Motor neuron (in vitro differentiated cells): Measurements from ENCODE around the gene SPACA9. TPM values are rescaled to one million over a fixed set of nuclear protein-coding genes. Genes with fewer than 3 reads are reported as not detected.

Experiments
- ATAC-seq, 8 experiments: fragments of 200-7000 bp; cut with Tn5 transposase; replicated peaks in 6 of 8; 2 replicates each; pipeline ENCODE4 v1.8.0; 2021; ENCODE audit warnings: mild to moderate bottlenecking in 8 of 8, moderate library complexity in 8 of 8
- H3K27ac ChIP-seq, 2 donors: fragments of 250-450 bp; sonication (Bioruptor Pico); 2 replicates each; pipeline ENCODE4 v1.9.0; 2021; ENCODE audit warnings: antibody characterized with exemption in 2 of 2, mild to moderate bottlenecking in 2 of 2, moderate library complexity in 1 of 2
- H3K4me1 ChIP-seq, 2 donors: fragments of 250-450 bp; sonication (Bioruptor Pico); replicated peaks in 1 of 2; 2 replicates each; pipeline ENCODE4 v1.6.1; 2021; ENCODE audit warnings: antibody characterized with exemption in 2 of 2, mild to moderate bottlenecking in 2 of 2, moderate library complexity in 1 of 2
- H3K4me3 ChIP-seq, 5 donors: fragments of 250-450 bp; sonication (Bioruptor Pico); 2 replicates each; pipeline ENCODE4 v1.9.0; 2021; ENCODE audit warnings: antibody characterized with exemption in 5 of 5, mild to moderate bottlenecking in 5 of 5, moderate library complexity in 4 of 5
- WGBS, 10 experiments: fragments of 450-650 bp; shearing (Covaris generic); methylation state at CpG; one replicate each; pipeline ENCODE4 v1.0.0; 2022; 5-methylcytosine and 5-hydroxymethylcytosine counted together
- in situ Hi-C, 9 experiments: fragments of 400-800 bp; cut with MboI; loops; one replicate each; pipeline ENCODE4 v1.15.0; 2021; ENCODE audit warnings: low sequenced_read_pairs in 9 of 9, low pct_unique_long_range_greater_than_20kb in 2 of 9; ENCODE audit not compliant: unreplicated experiment in 9 of 9
- total RNA-seq, 8 experiments: library from RNA; unstranded; fragments of 300-600 nt; gene quantifications; 2 replicates each; pipeline versions ENCODE4 v1.2.3 to v1.2.4, GENCODE V29; 2022

Gene SPACA9
- total RNA-seq, 8 experiments from 2014 or later, result 5.0 to 18.7 (median 6.5) TPM

- 18 to 100% (median 42%) methylated on average over 1 to 7 of the region's 12 CpGs; no CpG with 5 or more reads in 5 of the 10 experiments for WGBS, 10 experiments
- no peak overlapping the region for H3K27ac ChIP-seq
- H3K4me1 ChIP-seq, result no peaks in the 10 kb centered on the region
- no peak overlapping the region for H3K4me3 ChIP-seq
- in situ Hi-C loops, result no loop called here
- ATAC-seq, result peak in 3 of 8 experiments; percentile 28 to 61 (median 40)
Measured at GRCh38 chr9:132849185-132849706, 29.5 kb upstream of the SPACA9 start.

GRCh38 chr9:132853482-132853881, 25.2 kb upstream of the SPACA9 start:
- Histone ChIP-seq H3K27ac (no peak overlapping the region), H3K4me3 (no peak overlapping the region), H3K4me1 (no peaks in the 10 kb centered on the region)
- 73 to 100% (median 97%) methylated on average over 1 to 4 of the region's 4 CpGs for WGBS, 10 experiments
- ATAC-seq, result no peak
- in situ Hi-C loops, result no loop called here

DNA sequence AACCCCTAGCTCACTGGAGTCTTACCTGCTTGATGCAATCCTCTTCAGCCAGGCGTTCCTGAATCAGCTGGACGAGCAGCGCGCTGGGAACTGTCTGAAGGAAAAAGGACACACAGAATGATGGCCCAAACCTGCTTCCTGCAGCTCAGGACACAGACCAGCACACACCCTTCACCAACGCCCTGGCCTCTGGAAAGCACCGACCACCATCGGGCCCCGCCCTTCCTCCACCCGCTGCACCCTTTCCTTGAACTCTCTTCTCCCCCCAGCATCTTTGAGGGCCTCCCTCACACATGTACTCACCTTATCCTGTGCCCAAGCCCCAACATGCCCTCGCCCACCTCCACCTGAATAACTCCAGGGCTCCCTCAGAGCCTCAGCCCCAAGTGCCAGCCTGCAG, 23.9 kb upstream of the SPACA9 start:
- 47 to 100% (median 98%) methylated on average over 1 to 10 of the region's 10 CpGs; no CpG with 5 or more reads in 4 of the 10 experiments for WGBS, 10 experiments
- Histone ChIP-seq H3K4me1 (no peaks in the 10 kb centered on the region), H3K27ac (no peak overlapping the region), H3K4me3 (no peak overlapping the region)
- ATAC-seq, result peak in 2 of 8 experiments; percentile 16 to 40
- in situ Hi-C loops, result no loop called here

DNA sequence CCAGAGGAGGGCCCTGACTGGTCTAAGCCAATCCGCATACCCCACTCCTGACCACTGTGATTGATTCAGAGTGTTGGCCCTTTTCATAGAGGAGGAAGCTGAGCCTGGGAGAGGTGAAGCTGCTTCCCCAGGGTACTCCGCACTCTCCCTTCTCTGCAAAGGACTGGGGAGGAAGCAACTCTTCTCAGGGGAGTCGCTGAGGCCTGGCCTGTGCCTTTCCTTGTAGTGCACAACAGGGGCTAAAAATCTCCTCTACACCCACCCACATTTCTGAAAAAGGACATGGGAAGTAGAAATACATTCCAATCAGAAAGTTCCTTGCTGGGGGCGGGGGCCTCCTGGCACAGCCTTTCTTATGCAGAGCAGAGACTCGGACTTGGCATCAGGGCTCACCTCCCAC, 22.8 kb upstream of the SPACA9 start:
- in situ Hi-C loops, result no loop called here
- no peaks in the 10 kb centered on the region for H3K4me1 ChIP-seq
- no peak for ATAC-seq
- WGBS, 10 experiments, result 0 to 75% (median 47%) methylated on average over 1 to 3 of the region's 5 CpGs; no CpG with 5 or more reads in 5 of the 10 experiments
- H3K27ac ChIP-seq, result no peak overlapping the region
- H3K4me3 ChIP-seq, result no peak overlapping the region

DNA sequence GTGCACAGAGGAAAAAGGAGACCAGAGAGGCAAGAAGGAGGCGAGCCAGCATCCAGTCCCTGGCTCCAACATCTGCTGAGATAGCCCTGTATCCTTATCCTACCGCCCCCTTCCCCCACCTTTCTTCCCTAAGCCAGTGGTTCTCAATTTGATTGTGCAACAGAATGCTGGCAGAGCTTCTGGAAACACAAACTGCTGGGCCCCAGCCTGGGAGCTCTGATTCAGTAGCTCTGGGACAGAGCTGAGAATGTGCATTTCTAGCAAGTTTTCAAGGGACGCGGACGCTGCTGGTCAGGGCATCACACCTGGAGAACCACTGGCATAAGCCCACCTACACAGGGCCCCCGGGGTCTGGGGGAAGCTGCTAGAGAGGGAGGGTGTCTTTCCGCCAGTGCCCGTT, 21.7 kb upstream of the SPACA9 start:
- no peak overlapping the region for H3K27ac ChIP-seq
- ATAC-seq, result peak in 3 of 8 experiments; percentile 53 to 75 (median 68)
- in situ Hi-C loops, result no loop called here
- no peaks in the 10 kb centered on the region for H3K4me1 ChIP-seq
- H3K4me3 ChIP-seq, result no peak overlapping the region
- WGBS, 10 experiments, result 0 to 100% (median 71%) methylated on average over 1 to 4 of the region's 8 CpGs; no CpG with 5 or more reads in 5 of the 10 experiments

DNA sequence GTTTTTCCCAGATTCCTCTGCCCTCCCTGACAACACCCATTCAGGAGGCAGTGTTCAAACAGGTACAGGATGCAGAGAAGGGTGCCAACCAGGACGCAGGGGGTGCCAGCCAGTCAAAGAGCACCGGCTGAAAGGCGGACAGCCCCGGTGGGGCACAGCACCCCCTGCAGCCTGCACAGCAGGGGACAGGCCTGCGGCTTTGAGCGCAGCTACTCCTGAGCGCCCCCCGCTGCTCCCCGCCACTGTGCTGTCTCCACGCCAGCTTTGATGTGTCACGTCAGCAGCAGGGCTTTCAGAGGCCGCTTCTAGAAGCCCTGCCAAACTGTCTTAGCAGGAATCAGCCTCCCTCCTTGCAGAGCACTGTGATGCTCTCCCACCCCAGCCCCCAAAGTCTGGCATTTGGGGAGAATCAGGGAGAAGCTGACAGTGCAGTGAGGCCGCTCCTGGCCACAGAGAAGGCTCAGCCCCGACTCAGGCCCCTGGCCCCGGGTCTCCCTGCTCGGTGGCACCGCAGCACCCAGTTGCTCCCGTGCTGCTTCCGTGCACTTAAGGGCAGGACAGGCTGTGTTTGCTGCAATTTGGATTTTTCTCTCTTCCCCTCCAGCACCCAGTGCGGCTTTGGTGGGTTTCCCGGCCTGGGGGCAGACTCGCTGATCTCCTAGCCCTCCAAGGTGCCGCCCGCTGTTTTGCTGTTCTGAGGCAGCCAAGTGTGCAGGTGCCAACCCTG, 20.9 kb upstream of the SPACA9 start:
- Histone ChIP-seq H3K27ac (no peak overlapping the region), H3K4me1 (no peaks in the 10 kb centered on the region), H3K4me3 (no peak overlapping the region)
- in situ Hi-C loops, result no loop called here
- ATAC-seq, result peak in 3 of 8 experiments; percentile 39 to 78 (median 46)
- WGBS, 10 experiments, result 30 to 97% (median 90%) methylated on average over 2 to 6 of the region's 24 CpGs; no CpG with 5 or more reads in 5 of the 10 experiments

DNA sequence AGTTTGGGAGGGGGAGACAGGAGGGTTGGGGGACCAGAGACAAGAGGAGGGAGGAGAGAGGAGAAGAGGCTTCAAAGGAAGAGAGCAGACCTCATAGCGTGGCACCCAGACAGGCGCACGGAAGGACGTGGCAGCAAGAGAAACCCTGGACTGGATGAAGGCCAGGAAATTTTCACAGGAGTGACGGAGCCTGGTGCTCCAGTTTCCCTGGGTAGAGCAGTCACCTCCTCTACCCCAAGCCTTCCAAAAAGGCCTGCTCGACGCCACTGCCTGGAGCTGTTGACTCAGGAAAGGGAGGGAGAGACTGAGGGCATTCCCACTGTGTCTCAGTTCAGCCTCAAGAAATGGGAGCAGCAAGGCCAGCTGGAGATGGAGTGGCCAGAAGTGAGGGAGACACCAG, 19.9 kb upstream of the SPACA9 start:
- Histone ChIP-seq H3K4me1 (no peaks in the 10 kb centered on the region), H3K4me3 (no peak overlapping the region), H3K27ac (no peak overlapping the region)
- WGBS, 10 experiments, result 67 to 100% methylated on average over 1 of the region's 7 CpGs; no CpG with 5 or more reads in 8 of the 10 experiments
- in situ Hi-C loops, result no loop called here
- ATAC-seq, result no peak

DNA sequence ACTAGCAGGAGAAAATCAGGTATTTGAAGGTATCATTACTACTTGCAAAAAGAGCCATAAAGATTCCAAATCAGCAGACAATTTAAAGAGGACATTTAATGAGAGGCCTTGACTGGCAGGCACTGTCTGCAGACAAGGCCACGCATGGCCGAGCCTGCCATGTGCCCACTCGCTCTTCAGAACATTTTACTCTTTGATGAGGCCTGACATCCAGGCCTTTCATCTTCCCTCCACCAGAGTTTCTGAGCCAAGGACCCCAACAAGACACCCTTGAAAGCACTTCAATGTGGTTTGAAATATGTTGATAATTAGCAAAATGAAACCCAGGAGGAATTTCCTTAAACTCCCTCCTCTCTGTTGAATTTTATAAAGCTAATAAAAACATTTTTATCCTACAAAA, 17.0 kb upstream of the SPACA9 start:
- in situ Hi-C loops, result no loop called here
- Histone ChIP-seq H3K4me1 (peaks cover 0 to 2% of the 10 kb centered on the region in 2 donors), H3K27ac (no peak overlapping the region), H3K4me3 (no peak overlapping the region)
- ATAC-seq, result no peak
- WGBS, 10 experiments, result 60 to 100% (median 80%) methylated on average over 1 to 3 of the region's 3 CpGs; no CpG with 5 or more reads in 3 of the 10 experiments

DNA sequence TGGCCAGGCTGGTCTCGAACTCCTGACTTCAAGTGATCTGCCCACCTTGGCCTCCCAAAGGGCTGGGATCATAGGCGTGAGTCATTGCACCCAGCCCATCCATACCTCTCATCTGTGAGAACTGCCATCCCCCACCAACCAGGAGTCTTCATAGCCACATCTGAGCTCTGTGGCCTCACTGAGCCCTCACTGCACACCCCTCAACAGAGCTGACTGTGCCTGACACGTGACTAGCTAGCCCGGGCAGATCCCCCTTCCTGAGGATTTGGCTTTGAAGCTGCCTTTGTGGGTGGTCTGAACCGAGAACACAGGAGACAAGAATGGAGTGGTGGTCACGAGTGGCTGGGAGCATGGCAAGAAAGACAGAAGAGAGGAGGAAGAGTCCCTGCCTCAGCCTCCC, 16.2 kb upstream of the SPACA9 start:
- in situ Hi-C loops, result no loop called here
- Histone ChIP-seq H3K4me3 (no peak overlapping the region), H3K27ac (no peak overlapping the region), H3K4me1 (peaks cover 3% of the 10 kb centered on the region in 2 donors)
- no peak for ATAC-seq
- WGBS, 10 experiments, result 17 to 100% (median 60%) methylated on average over 1 to 5 of the region's 6 CpGs; no CpG with 5 or more reads in 2 of the 10 experiments

DNA sequence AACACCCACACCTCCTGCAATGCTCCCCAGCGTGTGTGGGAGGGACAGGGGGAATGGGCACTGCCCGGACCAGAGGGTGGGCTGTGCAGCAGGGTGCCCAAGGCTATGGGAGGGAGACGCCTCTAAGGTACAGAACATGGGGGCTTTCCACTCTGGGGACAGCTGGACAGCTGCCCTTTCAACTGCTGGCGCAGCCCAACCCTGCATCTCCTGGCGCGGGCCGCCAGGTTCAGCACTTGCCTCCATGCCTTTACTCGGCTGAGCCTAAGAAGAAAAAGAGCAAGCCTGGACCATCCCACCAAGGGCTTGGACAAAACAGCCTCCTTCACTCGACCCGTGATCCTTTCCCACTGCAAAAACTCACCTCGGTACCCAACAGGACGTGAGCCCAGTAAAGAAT, 15.6 kb upstream of the SPACA9 start:
- Histone ChIP-seq H3K4me3 (no peak overlapping the region), H3K27ac (no peak overlapping the region), H3K4me1 (peaks cover 5 to 6% of the 10 kb centered on the region in 2 donors)
- 42 to 100% (median 90%) methylated on average over 1 to 8 of the region's 12 CpGs; no CpG with 5 or more reads in 5 of the 10 experiments for WGBS, 10 experiments
- ATAC-seq, result no peak
- in situ Hi-C loops, result no loop called here

DNA sequence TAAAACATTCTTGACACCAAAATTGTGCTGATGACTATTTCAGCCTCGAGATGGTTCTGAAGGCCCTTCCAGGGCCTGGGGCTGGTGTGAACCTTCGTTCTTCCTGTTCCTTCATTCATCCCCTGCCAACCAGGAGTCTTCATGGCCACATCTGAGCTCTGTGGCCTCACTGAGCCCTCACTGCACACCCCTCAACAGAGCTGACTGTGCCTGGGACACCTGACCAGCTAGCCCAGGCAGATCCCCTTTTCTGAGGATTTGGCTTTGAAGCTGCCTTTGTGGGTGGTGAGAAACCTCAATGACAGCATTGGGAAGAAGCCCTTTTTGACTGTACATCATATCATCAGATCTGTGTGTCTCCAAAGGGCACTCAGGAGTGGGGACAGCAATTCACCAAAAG, 14.4 kb upstream of the SPACA9 start:
- ATAC-seq, result no peak
- no peak overlapping the region for H3K4me3 ChIP-seq
- H3K27ac ChIP-seq, result no peak overlapping the region
- 10 to 100% (median 67%) methylated on average over 1 to 2 of the region's 2 CpGs; no CpG with 5 or more reads in 3 of the 10 experiments for WGBS, 10 experiments
- H3K4me1 ChIP-seq, result peaks cover 5 to 6% of the 10 kb centered on the region in 2 donors
- in situ Hi-C loops, result no loop called here

- Histone ChIP-seq H3K4me1 (peaks cover 5 to 6% of the 10 kb centered on the region in 2 donors), H3K4me3 (no peak overlapping the region), H3K27ac (no peak overlapping the region)
- in situ Hi-C loops, result no loop called here
- 0 to 35% (median 29%) methylated on average over 1 to 5 of the region's 8 CpGs; no CpG with 5 or more reads in 5 of the 10 experiments for WGBS, 10 experiments
- no peak for ATAC-seq
Measured at GRCh38 chr9:132864691-132865090, 14.0 kb upstream of the SPACA9 start.

DNA sequence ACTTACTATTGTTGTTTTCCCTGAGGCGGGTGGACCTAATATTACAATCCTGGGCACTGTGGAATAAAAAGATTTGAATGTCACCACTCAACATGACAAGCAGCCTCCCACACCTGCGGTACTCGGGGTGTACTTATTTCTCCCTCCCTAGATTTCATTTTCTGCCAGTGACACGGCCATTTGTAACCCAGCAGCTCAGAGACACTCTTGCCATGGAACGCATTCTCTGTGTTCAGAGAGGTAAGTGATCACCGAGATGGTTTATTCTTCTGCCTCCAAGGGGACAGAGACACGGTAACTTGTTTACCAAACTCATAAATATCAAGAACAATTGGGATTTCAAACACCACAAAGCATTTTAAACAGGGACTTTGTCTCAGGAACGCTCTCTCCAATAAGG, 11.8 kb upstream of the SPACA9 start:
- peak in 1 of 8 experiments; percentile 53 for ATAC-seq
- 40 to 75% (median 59%) methylated on average over 3 to 8 of the region's 8 CpGs; no CpG with 5 or more reads in 1 of the 10 experiments for WGBS, 10 experiments
- Histone ChIP-seq H3K4me3 (no peak overlapping the region), H3K27ac (no peak overlapping the region), H3K4me1 (peaks cover 5 to 6% of the 10 kb centered on the region in 2 donors)
- in situ Hi-C loops, result no loop called here
